Astrocyte (in vitro differentiated cells and primary cell): ENCODE measurements around the gene P3H3.

Experiments
- CTCF ChIP-seq: IDR thresholded peaks from 2 replicates; pipeline ENCODE4 v1.5.1; 2011; ENCODE audit warnings: low read depth, mild to moderate bottlenecking, inconsistent platforms, low read length, moderate library complexity; ENCODE audit not compliant: insufficient read depth
- EZH2 ChIP-seq: IDR thresholded peaks from 2 replicates; pipeline ENCODE4 v1.6.1; 2012; ENCODE audit warnings: mild to moderate bottlenecking, low read length, inconsistent platforms; ENCODE audit not compliant: insufficient read depth

- TF ChIP-seq CTCF, result no peak
- no peak for TF ChIP-seq EZH2
These were observed 55.0 kb downstream of the P3H3 start for GRCh38 chr12:6883252-6883651.
